MM.1S (cell line): ENCODE data around the gene CD44.

ENCODE experiments used
- EZH2 ChIP-seq: fragments of 300-600 bp; sonication (generic); optimal IDR thresholded peaks from 2 replicates; pipeline ENCODE3; 2017; ENCODE audit warnings: low read depth, mild to moderate bottlenecking, antibody characterized with exemption, low read length, mixed read lengths
- TF ChIP-seq, protein P1 (sequence below): fragments of 300-600 bp; sonication (generic); IDR thresholded peaks from 2 replicates; pipeline ENCODE4 v1.5.1; 2016; ENCODE audit warnings: antibody characterized with exemption, low read length, mixed read lengths

DNA sequence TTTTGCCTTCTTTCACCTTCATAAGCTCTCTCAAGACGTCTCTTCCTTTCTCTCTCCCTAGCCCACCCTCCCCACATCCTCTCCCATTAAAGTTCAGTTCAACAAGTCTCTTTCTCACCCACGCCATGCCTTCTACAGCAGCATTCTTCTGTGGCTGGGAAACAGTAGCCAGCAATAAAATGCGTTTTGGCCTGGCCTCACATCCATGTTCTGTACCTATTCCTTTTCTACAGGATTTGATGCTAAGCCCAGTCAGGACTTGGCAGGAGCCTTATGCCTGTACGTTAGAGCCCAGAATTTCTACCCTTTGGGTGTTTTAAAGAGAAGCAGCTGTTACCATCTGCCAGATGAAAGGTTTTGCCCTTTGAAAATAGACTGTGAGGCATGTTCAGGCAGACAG lies 7.1 kb upstream of the CD44 start:
- TF ChIP-seq, protein P1, sequence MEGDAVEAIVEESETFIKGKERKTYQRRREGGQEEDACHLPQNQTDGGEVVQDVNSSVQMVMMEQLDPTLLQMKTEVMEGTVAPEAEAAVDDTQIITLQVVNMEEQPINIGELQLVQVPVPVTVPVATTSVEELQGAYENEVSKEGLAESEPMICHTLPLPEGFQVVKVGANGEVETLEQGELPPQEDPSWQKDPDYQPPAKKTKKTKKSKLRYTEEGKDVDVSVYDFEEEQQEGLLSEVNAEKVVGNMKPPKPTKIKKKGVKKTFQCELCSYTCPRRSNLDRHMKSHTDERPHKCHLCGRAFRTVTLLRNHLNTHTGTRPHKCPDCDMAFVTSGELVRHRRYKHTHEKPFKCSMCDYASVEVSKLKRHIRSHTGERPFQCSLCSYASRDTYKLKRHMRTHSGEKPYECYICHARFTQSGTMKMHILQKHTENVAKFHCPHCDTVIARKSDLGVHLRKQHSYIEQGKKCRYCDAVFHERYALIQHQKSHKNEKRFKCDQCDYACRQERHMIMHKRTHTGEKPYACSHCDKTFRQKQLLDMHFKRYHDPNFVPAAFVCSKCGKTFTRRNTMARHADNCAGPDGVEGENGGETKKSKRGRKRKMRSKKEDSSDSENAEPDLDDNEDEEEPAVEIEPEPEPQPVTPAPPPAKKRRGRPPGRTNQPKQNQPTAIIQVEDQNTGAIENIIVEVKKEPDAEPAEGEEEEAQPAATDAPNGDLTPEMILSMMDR: no peak
- TF ChIP-seq EZH2: no peak
